Stomach (tissue), 4 donors: Measurements from ENCODE around the gene ITGB3BP.

Experiments used
- POLR2A ChIP-seq, 4 donors: fragments of 450-650 bp; IDR thresholded peaks; one replicate each; pipeline ENCODE4 v1.6.1; 2016; ENCODE audit warnings: antibody characterized with exemption in 4 of 4, control low read depth in 2 of 4, mild to moderate bottlenecking in 1 of 4, moderate library complexity in 1 of 4
- TF ChIP-seq, protein P1 (sequence below), 7 experiments: fragments of 450-650 bp in 4 of 7; fragments of 200-600 bp in 3 of 7; sonication (generic) in 3 of 7; IDR thresholded peaks; one replicate each; pipeline ENCODE4 v1.5.1; 2016 to 2019; ENCODE audit warnings: antibody characterized with exemption in 7 of 7, control low read depth in 2 of 7, mild to moderate bottlenecking in 1 of 7

DNA sequence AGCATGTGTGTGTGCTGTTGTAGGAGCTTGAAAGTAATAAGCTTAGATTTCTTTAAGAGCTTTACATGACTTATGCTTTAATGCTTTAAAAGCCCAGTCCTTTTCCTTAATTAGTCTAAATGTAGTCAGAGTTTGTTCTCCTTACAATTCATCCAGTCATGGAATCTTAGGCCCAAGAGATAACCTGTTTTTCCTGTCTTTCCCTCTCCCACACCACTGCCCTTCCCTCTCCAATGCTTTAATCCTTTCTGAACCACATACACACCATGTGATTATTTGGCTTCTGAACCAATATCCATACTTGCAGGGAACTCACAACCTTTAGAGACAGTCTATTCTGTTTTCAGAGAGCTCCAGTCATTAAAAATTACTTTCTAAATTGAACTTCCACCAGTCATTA lies 118.0 kb downstream of the ITGB3BP start:
- no peak for TF ChIP-seq POLR2A (IDR thresholded peaks at IDR 0.05)
- TF ChIP-seq, protein P1, sequence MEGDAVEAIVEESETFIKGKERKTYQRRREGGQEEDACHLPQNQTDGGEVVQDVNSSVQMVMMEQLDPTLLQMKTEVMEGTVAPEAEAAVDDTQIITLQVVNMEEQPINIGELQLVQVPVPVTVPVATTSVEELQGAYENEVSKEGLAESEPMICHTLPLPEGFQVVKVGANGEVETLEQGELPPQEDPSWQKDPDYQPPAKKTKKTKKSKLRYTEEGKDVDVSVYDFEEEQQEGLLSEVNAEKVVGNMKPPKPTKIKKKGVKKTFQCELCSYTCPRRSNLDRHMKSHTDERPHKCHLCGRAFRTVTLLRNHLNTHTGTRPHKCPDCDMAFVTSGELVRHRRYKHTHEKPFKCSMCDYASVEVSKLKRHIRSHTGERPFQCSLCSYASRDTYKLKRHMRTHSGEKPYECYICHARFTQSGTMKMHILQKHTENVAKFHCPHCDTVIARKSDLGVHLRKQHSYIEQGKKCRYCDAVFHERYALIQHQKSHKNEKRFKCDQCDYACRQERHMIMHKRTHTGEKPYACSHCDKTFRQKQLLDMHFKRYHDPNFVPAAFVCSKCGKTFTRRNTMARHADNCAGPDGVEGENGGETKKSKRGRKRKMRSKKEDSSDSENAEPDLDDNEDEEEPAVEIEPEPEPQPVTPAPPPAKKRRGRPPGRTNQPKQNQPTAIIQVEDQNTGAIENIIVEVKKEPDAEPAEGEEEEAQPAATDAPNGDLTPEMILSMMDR (IDR thresholded peaks at IDR 0.05): no peak
